Heart right ventricle (tissue), 16 donors: ENCODE data around the gene KIF1B. TPM values are rescaled to one million over a fixed set of nuclear protein-coding genes. Genes with fewer than 3 reads are reported as not detected.

ENCODE experiments used
- ATAC-seq, 8 donors: fragments of 200-7000 bp; cut with Tn5 transposase; one replicate each; pipeline ENCODE4 v1.9.1; 2020; ENCODE audit warnings: mild to moderate bottlenecking in 8 of 8, moderate library complexity in 8 of 8, moderate number of reproducible peaks in 1 of 8
- DNase-seq, 2 donors: peaks; one replicate each; pipeline ENCODE4 v3.0.0-alpha.2; 2020
- H3K27ac ChIP-seq, 10 donors: fragments of 200-600 bp; sonication (generic) in 2 of 10; one replicate each; pipeline versions ENCODE4 v1.5.0 to v1.8.0; 2020 to 2022; ENCODE audit warnings: mild to moderate bottlenecking in 3 of 10
- H3K27me3 ChIP-seq, 7 donors: fragments of 200-600 bp; one replicate each; pipeline ENCODE4 v1.8.0; 2021 to 2022; ENCODE audit warnings: mild to moderate bottlenecking in 2 of 7
- H3K36me3 ChIP-seq, 9 donors: fragments of 200-600 bp; sonication (generic) in 1 of 9; one replicate each; pipeline versions ENCODE4 v1.5.0 to v1.8.0; 2020 to 2022; ENCODE audit warnings: mild to moderate bottlenecking in 2 of 9
- H3K4me1 ChIP-seq, 9 donors: fragments of 200-600 bp; sonication (generic) in 1 of 9; one replicate each; pipeline versions ENCODE4 v1.5.0 to v1.8.0; 2020 to 2022; ENCODE audit warnings: mild to moderate bottlenecking in 4 of 9
- H3K4me3 ChIP-seq, 10 donors: fragments of 200-600 bp; sonication (generic) in 2 of 10; one replicate each; pipeline versions ENCODE4 v1.5.0 to v1.8.0; 2020 to 2022; ENCODE audit warnings: mild to moderate bottlenecking in 7 of 10, moderate library complexity in 2 of 10
- H3K9me3 ChIP-seq, 11 donors: fragments of 200-600 bp in 10 of 11; sonication (generic) in 2 of 11; one replicate each; pipeline versions ENCODE4 v1.5.0 to v1.8.0; 2013 to 2022; ENCODE audit warnings: mild to moderate bottlenecking in 2 of 11, control low read depth in 1 of 11, moderate library complexity in 1 of 11
- WGBS, 2 donors: extraction: QIAGEN DNeasy Blood & Tissue Kit; methylation state at CpG; one replicate each; pipeline ENCODE4 v1.1.7; 2013; ENCODE audit warnings: inconsistent platforms in 1 of 2; 5-methylcytosine and 5-hydroxymethylcytosine counted together
- intact Hi-C, 10 donors: fragments of 100-400 bp; cut with DNase I; formaldehyde crosslinking; loops; one replicate each; pipeline versions ENCODE4 v1.11.1 to v1.14.2; 2022
- polyA plus RNA-seq, 2 donors: library from polyadenylated mRNA; stranded (reverse); fragments of 200-250 nt; gene quantifications; one replicate each; pipeline ENCODE4 v1.2.3, GENCODE V29; 2013
- total RNA-seq, 10 donors: library from RNA; stranded (reverse); fragmentation: NEBNext Ultra II Directional in 3 of 10; extraction: Animal tissue kit (Norgen Biotek cat#: 25700) in 3 of 10; gene quantifications; one replicate each; pipeline versions ENCODE4 v1.2.1 to v1.2.4, GENCODE V29; 2021 to 2023
- TF ChIP-seq, protein P1 (sequence below), 9 donors: fragments of 200-600 bp; sonication (generic) in 2 of 9; IDR thresholded peaks; one replicate each; pipeline versions ENCODE4 v1.5.0 to v1.8.0; 2021 to 2022; ENCODE audit warnings: antibody characterized with exemption in 9 of 9, mild to moderate bottlenecking in 5 of 9, moderate library complexity in 1 of 9
- donor health status: Arrhythmogenic right ventricular cardiomyopathy.
- donor health status: ischemic (EF 13 %, LVEDD 7.1; RV severe dilation, severe dysfunction).
- donor health status: healthy with polysubstance abuse.
- donor health status: DM: no; HTN: yes; CAD: no.
- donor health status: DM: no; HTN: no; CAD: no.
- donor health status: ischemic (EF 25% LVEDD 6.9; RV normal size, moderate dysfunction).
- donor health status: ischemic (EF 25% LVEDD 5.7; RV mildly dilated, moderate dysfunction).
- donor health status: healthy.
- donor health status: DM: yes; HTN: yes; CAD: no.
- donor health status: Ischemic cardiomyopathy.
- donor health status: ischemic (EF 35%, LVEDD 5.7; RV mildly dilated, moderate dysfunction).
- donor health status: nonischemic (EF 11% LVEDD 7.7; RV severe dilation, severe dysfunction).
- donor health status: DM: yes; HTN: yes; CAD: no.
- donor health status: PGD.
- donor health status: ischemic (EF 29% LVEDD 5.4; RV normal size, mild dysfunction).
- donor health status: nonischemic (EF 23%, LVEDD 6.1; RV moderate dilation, normal function).

KIF1B gene
- total and polyA plus RNA-seq, 12 donors: 21.6 to 107 (median 87.5) TPM

DNA sequence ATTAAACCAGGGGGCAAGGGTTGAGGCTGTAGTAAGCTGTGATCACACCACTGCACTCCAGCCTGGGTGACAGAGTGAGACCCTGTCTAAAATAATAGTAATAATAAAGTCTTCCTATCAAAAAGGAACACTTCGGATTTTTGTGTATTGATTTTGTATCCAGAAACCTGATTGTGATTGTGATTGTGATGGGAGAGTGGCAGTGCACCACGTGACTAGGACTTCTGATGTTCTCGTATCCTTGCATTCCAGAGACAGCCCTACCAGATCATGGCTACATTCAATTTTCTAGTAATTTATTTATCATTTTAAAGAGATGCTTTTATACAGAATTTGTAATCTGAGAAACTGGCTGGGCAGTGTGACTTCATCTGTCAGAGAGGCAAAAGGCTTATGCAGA is 2.6 kb upstream of the KIF1B start:
- TF ChIP-seq, protein P1, sequence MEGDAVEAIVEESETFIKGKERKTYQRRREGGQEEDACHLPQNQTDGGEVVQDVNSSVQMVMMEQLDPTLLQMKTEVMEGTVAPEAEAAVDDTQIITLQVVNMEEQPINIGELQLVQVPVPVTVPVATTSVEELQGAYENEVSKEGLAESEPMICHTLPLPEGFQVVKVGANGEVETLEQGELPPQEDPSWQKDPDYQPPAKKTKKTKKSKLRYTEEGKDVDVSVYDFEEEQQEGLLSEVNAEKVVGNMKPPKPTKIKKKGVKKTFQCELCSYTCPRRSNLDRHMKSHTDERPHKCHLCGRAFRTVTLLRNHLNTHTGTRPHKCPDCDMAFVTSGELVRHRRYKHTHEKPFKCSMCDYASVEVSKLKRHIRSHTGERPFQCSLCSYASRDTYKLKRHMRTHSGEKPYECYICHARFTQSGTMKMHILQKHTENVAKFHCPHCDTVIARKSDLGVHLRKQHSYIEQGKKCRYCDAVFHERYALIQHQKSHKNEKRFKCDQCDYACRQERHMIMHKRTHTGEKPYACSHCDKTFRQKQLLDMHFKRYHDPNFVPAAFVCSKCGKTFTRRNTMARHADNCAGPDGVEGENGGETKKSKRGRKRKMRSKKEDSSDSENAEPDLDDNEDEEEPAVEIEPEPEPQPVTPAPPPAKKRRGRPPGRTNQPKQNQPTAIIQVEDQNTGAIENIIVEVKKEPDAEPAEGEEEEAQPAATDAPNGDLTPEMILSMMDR (IDR thresholded peaks at IDR 0.05): no peak
- 96 to 98% methylated on average over 3 of the region's 3 CpGs for WGBS, 2 donors
- H3K4me3 ChIP-seq: no peak overlapping the region
- ATAC-seq: no peak
- H3K27ac ChIP-seq: peak overlapping the region in 1 of 10 donors; percentile 75
- H3K27me3 ChIP-seq: no peaks in the 10 kb centered on the region
- no peaks in the 10 kb centered on the region for H3K9me3 ChIP-seq
- no peaks in the 10 kb centered on the region for H3K36me3 ChIP-seq
- H3K4me1 ChIP-seq: peaks cover 0 to 25% (median 19%) of the 10 kb centered on the region in 9 donors
- DNase-seq: no peak
- intact Hi-C loops: loop anchor here in 4 of 10 donors (5.0 to 10.0 kb wide), 2 partner anchors 127 to 129 kb away; no protein-coding TSS in a partner anchor

DNA sequence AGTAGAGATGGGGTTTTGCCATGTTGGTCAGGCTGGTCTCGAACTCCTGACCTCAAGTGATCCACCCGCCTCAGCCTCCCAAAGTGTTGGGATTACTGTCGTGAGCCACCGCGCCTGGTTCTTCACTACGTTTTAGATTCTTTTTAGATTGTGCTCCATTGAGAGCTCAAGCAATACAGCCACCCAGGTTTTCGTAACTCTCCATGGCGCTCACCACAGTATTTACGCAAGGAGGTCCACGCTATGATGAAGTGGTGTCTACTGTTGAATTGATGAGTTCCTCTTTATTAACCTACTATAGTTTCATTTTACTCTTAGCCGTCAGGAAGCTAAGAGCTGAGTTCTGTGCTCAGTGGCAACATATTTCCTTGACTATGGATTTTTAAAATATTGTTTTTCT is 1.8 kb upstream of the KIF1B start:
- H3K27ac ChIP-seq: peak overlapping the region in 2 of 10 donors; percentile 75 to 99
- DNase-seq: no peak
- no peak overlapping the region for H3K4me3 ChIP-seq
- H3K9me3 ChIP-seq: no peaks in the 10 kb centered on the region
- WGBS, 2 donors: 90 to 96% methylated on average over 11 of the region's 11 CpGs
- intact Hi-C loops: loop anchor here in 4 of 10 donors (5.0 to 10.0 kb wide), 2 partner anchors 126 to 129 kb away; no protein-coding TSS in a partner anchor
- H3K4me1 ChIP-seq: peaks cover 3 to 33% (median 27%) of the 10 kb centered on the region in 9 donors
- H3K36me3 ChIP-seq: no peaks in the 10 kb centered on the region
- TF ChIP-seq, protein P1 (IDR thresholded peaks at IDR 0.05): no peak
- H3K27me3 ChIP-seq: no peaks in the 10 kb centered on the region
- ATAC-seq: no peak

DNA sequence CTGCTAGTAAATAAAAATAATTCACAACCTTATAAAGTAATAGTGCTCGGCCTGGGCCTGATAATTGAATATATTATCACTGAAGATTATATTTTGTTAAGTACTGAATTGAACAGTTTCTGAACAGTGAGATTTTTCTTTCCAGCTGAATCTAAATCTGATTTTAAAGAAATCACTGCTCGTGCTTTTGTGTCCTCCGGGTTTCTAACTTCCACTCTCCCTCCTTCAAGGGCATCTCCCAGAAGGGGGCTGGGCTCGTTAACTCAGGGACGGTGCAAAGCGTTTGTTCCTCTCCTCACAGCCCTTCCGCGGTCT is 823 bp upstream of the KIF1B start:
- intact Hi-C loops: loop anchor here in 4 of 10 donors (5.0 to 10.0 kb wide), 2 partner anchors 125 to 128 kb away; no protein-coding TSS in a partner anchor
- ATAC-seq: no peak

DNA sequence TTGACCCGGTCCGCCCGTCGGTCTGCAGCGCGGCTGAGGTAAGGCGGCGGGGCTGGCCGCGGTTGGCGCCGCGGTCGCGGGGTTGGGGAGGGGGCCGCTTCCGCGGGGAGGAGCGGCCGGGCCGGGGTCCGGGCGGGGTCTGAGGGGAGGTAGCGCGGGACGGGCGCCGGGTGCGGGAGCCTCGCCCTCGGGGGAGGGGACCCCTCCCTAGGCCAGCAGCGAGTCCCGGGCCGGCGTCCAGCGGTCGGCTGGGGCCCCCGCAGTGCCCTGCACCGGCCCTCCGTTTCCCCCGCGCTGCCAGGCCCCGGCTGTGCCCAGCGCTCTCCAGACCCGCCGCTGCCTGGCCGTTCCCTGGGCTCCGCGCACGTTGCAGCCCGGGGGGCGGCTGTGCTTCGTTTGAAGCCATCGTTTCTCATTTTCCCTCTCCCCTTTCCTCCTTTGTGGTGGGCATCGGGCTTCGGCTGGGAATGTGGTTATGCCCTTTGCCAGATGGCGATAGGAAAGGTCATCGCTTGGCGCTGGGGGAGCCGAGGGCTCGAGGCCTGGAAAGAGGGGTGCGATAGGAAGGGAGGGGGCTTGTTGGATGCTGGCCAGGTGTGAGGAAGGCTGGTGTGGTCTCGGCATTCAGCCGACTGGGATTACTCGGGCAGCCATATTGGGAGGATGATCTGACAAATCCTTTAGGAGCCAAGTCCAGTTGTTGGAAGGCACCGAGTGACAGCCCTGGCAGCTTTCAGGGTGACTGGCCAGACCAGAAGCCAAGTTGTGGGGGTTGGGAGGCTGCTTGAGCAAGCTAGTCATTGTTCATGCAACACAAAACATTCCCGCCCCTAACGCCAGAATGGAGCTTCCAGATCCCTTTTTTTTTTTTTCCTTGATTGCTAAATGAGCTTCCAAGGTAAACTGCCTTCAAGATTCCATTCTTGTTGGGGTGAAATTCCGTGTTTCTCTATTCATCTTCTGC is 753 bp downstream of the KIF1B start:
- Histone ChIP-seq H3K4me3 (peak overlapping the region; percentile 74 to 97 (median 94)), H3K36me3 (no peaks in the 10 kb centered on the region), H3K27me3 (no peaks in the 10 kb centered on the region), H3K4me1 (peaks cover 5 to 52% (median 48%) of the 10 kb centered on the region in 9 donors), H3K27ac (peak overlapping the region; percentile 97 to 100 (median 99)), H3K9me3 (no peaks in the 10 kb centered on the region)
- peak; percentile 48 to 77 (median 73) for ATAC-seq
- DNase-seq: peak; percentile 87 to 95
- TF ChIP-seq, protein P1 (IDR thresholded peaks at IDR 0.05): no peak
- WGBS, 2 donors: 1% methylated on average over 45 to 64 of the region's 69 CpGs
- intact Hi-C loops: loop anchor here in 9 of 10 donors (2.0 to 10.0 kb wide), 11 partner anchors 36 to 179 kb away; partner anchors contain the start of gene UBE4B (in 1 of the 9)

More for the DNA sequence above, 823 bp upstream of the KIF1B start:
- TF ChIP-seq, protein P1 (IDR thresholded peaks at IDR 0.05): no peak
- DNase-seq: no peak
- Histone ChIP-seq H3K4me3 (peak overlapping the region; percentile 20 to 97 (median 94)), H3K36me3 (no peaks in the 10 kb centered on the region), H3K4me1 (peaks cover 5 to 38% (median 35%) of the 10 kb centered on the region in 9 donors), H3K9me3 (no peaks in the 10 kb centered on the region), H3K27me3 (no peaks in the 10 kb centered on the region), H3K27ac (peak overlapping the region; percentile 91 to 100 (median 99))
- WGBS, 2 donors: 2 to 3% methylated on average over 8 of the region's 8 CpGs
